NCI-H526 (cell line): ENCODE data around the gene KCNA3.

Source experiments
- DNase-seq, 2 experiments: peaks; one replicate each; lab custom pipeline; 2025; lab: John Stamatoyannopoulos, UW

Gene KCNA3

GRCh38 chr1:110674337-110675059, at the start of gene KCNA3:
Gene KCNA3, minus strand, starts transcription at chr1:110674940. Its CDS starts 131 bp downstream, at chr1:110674809.
- DNase-seq, result peak; percentile 12 to 82

- no peak for DNase-seq
These were observed 48.1 kb upstream of the KCNA3 start for GRCh38 chr1:110722807-110723206.

GRCh38 chr1:110719908-110720307, 45.2 kb upstream of the KCNA3 start:
- DNase-seq, result no peak

GRCh38 chr1:110718452-110718851, 43.7 kb upstream of the KCNA3 start:
- DNase-seq, result no peak

GRCh38 chr1:110717179-110717578, 42.4 kb upstream of the KCNA3 start:
- DNase-seq, result no peak

- no peak for DNase-seq
These were observed 39.7 kb upstream of the KCNA3 start for GRCh38 chr1:110714374-110714995.

- DNase-seq, result no peak
These were observed 38.5 kb upstream of the KCNA3 start for GRCh38 chr1:110713221-110713620.

GRCh38 chr1:110710314-110710713, 35.6 kb upstream of the KCNA3 start:
- no peak for DNase-seq

GRCh38 chr1:110708974-110709440, 34.3 kb upstream of the KCNA3 start:
- DNase-seq, result no peak

GRCh38 chr1:110707232-110707631, 32.5 kb upstream of the KCNA3 start:
- no peak for DNase-seq

GRCh38 chr1:110706621-110707020, 31.9 kb upstream of the KCNA3 start:
- no peak for DNase-seq

- DNase-seq, result no peak
These were observed 27.5 kb upstream of the KCNA3 start for GRCh38 chr1:110702260-110702659.

- DNase-seq, result no peak
These were observed 26.0 kb upstream of the KCNA3 start for GRCh38 chr1:110700767-110701166.

- no peak for DNase-seq
These were observed 22.9 kb upstream of the KCNA3 start for GRCh38 chr1:110697606-110698005.

GRCh38 chr1:110696818-110697217, 22.1 kb upstream of the KCNA3 start:
- DNase-seq, result no peak

- no peak for DNase-seq
These were observed 16.1 kb upstream of the KCNA3 start for GRCh38 chr1:110690709-110691365.

- no peak for DNase-seq
These were observed 15.1 kb upstream of the KCNA3 start for GRCh38 chr1:110689868-110690267.

- DNase-seq, result no peak
These were observed 13.8 kb upstream of the KCNA3 start for GRCh38 chr1:110688514-110688913.

- no peak for DNase-seq
These were observed 12.5 kb upstream of the KCNA3 start for GRCh38 chr1:110687250-110687649.

GRCh38 chr1:110686188-110686587, 11.4 kb upstream of the KCNA3 start:
- DNase-seq, result no peak

GRCh38 chr1:110684491-110684890, 9.8 kb upstream of the KCNA3 start:
- no peak for DNase-seq

GRCh38 chr1:110682898-110683297, 8.2 kb upstream of the KCNA3 start:
- peak; percentile 3 to 20 for DNase-seq
